Left ventricle myocardium superior (tissue), 1 donor: ENCODE data around the gene ATP1A4. TPM values are rescaled to one million over a fixed set of nuclear protein-coding genes. Genes with fewer than 3 reads are reported as not detected.

Experiments used
- ATAC-seq: fragments of 200-7000 bp; cut with Tn5 transposase; one replicate; pipeline ENCODE4 v1.9.1; 2020; ENCODE audit warnings: mild to moderate bottlenecking, moderate library complexity
- DNase-seq: peaks from one replicate; pipeline ENCODE4 v3.0.0-alpha.2; 2020
- intact Hi-C: fragments of 100-400 bp; cut with micrococcal nuclease; formaldehyde crosslinking; loops from one replicate; pipeline ENCODE4 v1.11.0; 2022
- total RNA-seq: library from RNA; stranded (reverse); fragmentation: NEBNext Ultra II Directional; extraction: Animal tissue kit (Norgen Biotek cat#: 25700); gene quantifications from one replicate; pipeline ENCODE4 v1.2.1, GENCODE V29; 2021
- donor health status: DM: no; HTN: yes; CAD: no; lungs with severe emphysema.

The ATP1A4 gene
- total RNA-seq, 1 donor from 2014 or later: not detected

DNA sequence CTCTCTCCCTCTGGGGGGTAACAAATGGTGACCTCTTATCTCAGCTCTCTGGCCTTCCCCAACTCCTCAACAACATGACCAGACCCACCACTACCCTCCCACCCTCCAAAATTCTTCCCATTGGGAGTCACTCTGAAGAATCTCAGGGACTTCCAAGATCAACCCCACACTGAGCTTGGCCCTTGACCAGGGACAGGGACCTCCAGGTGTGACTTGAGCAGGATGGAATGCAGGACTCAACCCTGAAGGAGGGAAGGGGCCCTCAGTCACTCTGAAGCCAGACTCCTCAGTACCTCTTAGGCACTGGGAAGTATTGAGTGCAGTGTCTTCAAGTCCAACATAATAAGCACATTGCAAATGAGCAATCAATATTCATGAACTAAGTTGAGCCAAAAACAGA, 40.8 kb downstream of the ATP1A4 start:
- intact Hi-C loops: loop anchor here (10.0 kb wide), 2 partner anchors 63 to 87 kb away; no protein-coding TSS in a partner anchor
- no peak for ATAC-seq
- no peak for DNase-seq

DNA sequence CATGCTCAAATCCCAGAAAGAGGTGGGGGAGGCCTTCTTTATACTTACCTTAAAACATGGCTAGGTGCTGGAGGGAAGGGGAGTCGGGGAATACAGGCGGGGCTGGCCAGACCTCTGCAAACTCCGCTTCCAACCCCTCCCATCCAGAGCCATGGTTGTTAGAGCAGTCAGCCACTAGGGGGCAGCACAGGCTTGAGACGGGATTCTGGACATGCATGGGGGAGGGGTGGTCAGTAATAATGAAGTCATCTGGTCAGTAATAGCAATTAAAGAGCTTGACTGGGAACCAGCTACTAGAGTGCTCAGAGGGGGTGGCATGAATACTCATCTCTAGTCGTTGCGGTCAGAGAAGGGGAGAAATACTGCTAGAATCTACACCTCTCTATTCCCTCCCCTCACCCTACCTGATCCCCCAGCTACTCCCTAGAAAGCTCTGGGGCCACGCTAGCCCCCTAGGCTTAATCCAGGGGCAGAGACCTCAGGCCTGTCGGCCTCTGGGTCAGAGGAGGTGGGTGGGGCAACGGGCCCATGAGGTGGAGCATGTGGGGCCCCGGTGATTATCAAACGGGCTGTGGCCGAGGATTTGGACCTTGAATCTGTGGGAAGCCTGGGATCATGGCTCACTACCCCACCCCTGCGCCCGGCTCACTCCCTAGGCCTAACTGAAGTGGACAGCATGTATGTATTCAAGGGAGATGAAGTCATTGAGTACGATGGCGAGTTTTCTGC, 41.9 kb downstream of the ATP1A4 start:
- intact Hi-C loops: loop anchor here (10.0 kb wide), 2 partner anchors 62 to 88 kb away; no protein-coding TSS in a partner anchor
- peak; percentile 89 for DNase-seq
- peak; percentile 81 for ATAC-seq

DNA sequence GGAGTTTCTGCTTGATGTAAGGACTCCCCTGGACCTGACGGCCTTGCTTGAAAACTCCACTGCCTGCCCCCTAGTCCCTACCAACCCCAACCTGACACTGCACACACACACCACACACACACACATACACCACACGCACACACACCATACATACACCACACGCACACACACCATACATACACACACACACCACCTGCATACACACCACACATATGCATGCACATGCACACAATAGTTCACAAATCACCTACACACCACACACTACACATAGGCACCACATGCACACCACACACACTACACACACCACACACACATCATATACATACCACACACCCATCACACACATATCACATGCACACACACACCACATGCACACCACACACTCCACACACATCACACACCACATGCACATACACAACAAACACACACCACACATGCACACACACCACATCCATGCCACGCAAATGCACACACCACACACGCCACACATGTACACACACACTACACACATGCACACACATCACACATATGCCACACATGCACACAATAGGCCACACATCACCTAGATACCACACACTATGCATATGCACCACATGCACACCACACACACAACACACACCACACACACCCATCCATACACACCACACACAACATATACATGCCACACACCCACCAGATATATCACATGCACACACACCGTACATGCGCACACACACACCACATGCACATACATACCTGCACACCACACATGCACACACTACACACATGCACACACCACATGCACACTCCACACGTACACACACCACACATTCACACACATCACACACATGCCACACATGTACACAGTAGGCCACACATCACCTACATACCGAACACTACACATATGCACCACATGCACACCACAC, 42.7 kb downstream of the ATP1A4 start:
- no peak for DNase-seq
- no peak for ATAC-seq
- intact Hi-C loops: loop anchor here (10.0 kb wide), 2 partner anchors 61 to 89 kb away; no protein-coding TSS in a partner anchor

DNA sequence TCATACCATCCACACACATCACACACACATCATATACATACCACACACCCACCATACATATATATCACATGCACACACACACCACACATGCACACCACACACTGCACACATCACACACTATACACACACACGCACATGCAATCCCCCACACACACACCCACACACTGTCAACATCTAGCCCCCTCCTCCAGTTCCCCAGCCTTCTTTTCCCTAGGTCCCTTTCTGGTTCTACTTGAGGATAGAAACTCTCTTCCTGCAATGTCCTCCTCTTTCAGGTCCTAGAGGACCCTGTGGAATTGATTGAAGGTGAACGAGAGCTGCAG, 43.3 kb downstream of the ATP1A4 start:
- ATAC-seq (no peak), DNase-seq (no peak)
- intact Hi-C loops: loop anchor here (10.0 kb wide), 2 partner anchors 60 to 90 kb away; no protein-coding TSS in a partner anchor

DNA sequence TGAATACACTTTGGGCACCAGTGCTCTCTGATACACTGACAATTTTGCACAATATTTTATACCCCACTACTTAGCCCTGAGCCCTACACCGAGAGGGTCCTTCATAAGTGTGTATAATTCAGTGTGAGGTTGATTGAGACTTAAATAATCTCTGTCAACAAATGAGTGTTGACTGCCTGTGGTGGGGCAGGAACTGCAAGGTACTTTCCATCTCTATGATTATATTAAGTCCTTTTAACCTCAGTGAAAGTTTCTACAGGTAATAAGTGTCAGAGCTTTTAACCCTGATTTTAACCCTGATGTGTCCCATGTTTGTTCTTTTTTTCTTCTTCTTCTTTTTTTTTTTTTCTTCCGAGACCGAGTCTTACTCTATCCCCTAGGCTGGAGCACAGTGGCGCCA, 44.7 kb downstream of the ATP1A4 start:
- ATAC-seq (no peak), DNase-seq (no peak)
- intact Hi-C loops: loop anchor here (10.0 kb wide), 2 partner anchors 59 to 91 kb away; no protein-coding TSS in a partner anchor

DNA sequence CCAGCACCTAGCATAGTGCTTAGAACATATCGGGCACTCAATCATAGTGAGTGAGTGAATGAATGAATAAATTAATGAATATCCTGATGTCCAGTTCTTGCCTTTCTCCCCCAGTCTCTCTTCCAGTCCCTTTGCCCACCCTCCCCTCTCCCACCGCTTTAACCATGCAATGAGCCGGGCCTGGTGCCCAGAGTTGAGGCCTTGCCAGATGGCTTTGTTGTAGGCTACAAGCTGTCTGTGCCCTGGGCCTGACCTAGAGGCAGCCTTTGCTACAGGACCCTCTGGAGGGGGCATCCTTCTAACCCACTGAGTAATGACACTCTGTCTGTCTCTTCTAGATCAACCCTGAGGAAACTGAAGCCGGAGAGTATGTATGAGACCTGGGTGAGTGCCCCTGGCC, 45.8 kb downstream of the ATP1A4 start:
- intact Hi-C loops: loop anchor here (10.0 kb wide), 2 partner anchors 58 to 92 kb away; no protein-coding TSS in a partner anchor
- no peak for ATAC-seq
- peak; percentile 74 for DNase-seq

DNA sequence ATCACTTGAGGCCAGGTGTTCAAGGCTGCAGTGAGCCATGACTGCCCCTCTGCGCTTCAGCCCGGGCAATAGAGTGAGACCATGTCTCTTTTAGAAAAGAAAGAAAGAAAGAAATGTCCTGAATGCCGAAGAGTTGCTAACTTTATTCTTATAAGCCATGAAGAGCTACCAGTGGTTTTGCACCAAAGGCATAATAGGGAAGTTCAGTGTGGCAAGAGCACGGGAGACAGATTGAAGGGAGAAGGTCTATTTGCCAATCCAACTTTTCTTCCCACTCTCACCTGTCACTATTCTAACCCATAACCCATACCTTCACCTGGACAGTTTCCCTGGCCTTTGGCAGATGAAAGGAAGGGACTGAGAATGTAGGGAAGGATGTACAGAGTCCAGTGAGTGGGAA, 49.4 kb downstream of the ATP1A4 start:
- intact Hi-C loops: no loop called here
- ATAC-seq (no peak), DNase-seq (no peak)

DNA sequence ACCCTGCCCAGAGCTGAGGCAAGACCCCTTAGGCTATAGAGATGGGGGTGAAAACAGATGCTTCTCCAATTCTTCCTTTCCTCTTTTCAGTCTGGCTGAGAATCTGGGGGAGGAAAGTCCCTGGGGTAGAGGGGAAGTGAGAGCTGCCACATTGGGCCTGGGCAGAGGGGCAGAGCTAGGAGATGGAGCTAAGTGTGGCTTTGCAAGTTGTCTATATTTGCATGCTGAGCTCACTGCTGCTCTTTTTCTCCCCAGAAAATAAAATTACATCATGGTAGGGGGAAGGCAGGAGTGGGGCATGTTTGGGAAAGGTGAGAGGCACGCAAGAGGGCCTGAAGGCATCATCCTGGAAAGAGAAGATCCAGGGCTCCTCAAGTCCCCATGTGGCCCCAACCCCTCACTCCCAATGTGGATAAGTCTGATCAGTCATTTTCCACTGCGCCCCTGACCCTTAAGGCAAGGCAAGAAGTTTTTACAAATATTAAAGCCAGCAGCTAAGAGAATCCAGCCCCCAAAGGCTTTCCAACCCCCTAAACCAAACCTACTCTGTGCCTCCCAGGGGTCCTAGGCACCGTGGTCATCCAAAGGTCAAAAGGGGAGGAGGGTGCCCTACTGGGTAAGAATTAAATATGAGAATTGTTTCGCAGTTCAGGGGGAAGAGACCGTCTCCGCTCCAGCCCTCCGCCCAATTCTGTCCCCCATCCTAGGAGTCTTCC, 53.3 kb downstream of the ATP1A4 start:
- ATAC-seq: no peak
- intact Hi-C loops: no loop called here
- no peak for DNase-seq

DNA sequence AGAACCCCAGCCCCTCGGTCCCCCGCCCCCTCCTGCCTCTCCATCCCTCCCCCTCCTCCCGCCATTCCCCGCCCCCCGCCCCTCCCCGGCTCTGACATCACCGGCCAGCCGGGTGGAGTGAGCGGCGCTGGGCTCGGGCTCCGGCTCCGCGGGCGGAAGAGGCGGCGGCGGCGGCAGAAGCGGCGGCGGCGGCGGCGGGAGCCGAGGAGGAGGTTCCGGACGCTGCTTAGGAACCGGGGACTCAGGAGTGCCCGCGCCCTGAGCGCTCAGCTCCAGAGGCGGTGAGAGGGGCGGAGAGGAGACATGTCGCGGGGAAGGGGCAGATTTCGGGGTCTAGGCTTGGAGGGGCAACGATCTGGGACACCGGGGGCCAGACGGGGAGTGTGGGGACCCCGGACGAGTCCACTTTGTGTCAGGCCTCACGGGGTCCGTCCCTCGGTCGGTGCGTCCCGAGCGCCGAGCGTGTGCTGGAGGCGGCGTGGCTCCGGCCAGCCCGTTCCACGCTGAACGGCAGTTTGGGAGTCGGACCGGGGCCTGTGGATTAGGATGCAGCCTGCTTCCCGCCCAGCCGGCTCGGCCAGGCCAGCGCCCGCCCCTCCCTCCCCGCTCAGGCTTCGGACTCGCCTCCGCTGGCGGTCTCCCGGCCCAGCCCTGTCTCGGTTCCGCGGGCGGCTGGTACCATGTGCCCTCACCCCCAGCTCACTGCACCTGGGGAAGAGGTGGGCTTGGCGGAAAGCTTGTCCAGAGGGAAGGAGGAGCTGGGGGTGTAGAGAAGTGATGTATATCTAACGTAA, 54.0 kb downstream of the ATP1A4 start, which contains the start of gene PEA15:
TSS of gene PEA15 (plus strand) at position 143 of the 794 bp plus-strand sequence. CDS start 6,161 bp downstream, outside the sequence.
- ATAC-seq (peak; percentile 86), DNase-seq (peak; percentile 91)
- intact Hi-C loops: no loop called here

DNA sequence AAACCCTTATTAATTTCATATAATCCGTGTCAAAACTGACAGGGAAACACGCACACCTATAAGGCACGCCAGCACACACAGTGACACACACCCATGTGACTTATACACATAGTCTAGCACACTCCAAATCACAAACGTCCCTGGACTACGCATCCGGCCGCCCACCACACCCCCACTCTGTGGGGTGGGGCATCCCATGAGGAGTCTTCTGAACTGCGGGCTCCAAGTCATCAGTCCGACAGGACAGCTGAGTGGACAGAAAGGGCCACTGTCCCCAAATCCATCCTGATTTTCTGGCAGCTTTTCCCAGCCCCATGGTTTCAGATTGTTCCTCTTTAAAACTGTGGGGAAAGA, 54.6 kb downstream of the ATP1A4 start:
- intact Hi-C loops: no loop called here
- DNase-seq (peak; percentile 56), ATAC-seq (peak; percentile 40)

DNA sequence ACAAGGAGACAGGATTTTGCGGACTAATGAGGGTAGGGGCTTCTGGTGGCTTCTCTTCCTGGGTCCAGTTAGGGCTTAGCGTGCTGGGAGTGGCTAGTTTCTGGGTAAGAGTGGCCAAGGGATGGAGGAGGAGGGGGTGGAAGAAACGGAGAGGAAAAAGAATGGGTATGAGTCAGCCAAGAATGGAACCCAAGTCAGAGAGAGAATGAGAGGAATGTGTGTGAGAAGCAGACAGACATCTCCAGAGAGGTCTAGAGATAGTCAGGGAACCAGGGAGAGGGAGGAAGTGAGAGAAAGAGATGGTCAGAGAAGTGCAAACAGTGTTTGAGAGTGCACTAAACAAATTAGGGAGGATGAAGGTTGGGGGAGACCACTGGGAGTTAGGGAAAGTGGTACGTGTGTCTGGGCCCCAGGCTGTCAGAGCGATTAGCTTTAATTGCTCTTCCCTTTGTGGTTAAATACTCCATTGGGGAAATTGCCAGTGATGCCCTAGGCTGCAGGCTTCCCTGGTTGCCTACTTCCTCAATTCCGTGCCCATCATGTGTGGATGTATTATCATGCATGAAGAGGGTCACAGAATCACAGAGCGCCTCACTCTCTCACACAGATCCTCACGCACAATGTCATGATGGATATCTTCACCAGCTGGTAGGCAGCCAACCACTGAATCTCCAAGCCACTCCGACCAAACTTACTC, 55.2 kb downstream of the ATP1A4 start:
- DNase-seq: no peak
- intact Hi-C loops: no loop called here
- no peak for ATAC-seq

DNA sequence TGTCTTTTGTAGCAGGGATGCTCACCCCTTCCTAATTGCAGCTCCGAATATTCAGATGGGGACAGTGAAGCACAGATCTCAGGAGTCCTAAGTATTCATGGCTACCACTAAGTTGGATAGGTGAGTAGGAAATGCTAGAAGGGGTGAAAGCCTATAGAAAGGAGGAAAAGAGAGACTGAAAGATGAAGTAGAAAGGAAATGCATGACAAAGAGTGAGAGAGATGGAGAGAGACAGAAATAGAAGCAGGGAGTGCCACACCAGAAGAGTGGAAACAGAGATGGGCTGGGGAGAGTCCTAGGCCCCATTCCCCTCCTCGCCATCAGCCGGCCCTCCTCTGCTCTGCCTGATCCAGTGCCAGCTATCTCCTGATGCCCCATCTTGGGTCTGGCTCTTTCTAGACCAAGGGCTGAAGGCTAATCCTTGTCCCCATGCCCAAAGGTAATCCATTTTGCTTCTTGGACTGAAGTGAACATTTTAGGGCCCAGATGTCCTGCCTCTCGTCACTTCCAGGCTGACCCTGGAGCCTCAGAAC, 55.8 kb downstream of the ATP1A4 start:
- DNase-seq: no peak
- intact Hi-C loops: no loop called here
- ATAC-seq: no peak

DNA sequence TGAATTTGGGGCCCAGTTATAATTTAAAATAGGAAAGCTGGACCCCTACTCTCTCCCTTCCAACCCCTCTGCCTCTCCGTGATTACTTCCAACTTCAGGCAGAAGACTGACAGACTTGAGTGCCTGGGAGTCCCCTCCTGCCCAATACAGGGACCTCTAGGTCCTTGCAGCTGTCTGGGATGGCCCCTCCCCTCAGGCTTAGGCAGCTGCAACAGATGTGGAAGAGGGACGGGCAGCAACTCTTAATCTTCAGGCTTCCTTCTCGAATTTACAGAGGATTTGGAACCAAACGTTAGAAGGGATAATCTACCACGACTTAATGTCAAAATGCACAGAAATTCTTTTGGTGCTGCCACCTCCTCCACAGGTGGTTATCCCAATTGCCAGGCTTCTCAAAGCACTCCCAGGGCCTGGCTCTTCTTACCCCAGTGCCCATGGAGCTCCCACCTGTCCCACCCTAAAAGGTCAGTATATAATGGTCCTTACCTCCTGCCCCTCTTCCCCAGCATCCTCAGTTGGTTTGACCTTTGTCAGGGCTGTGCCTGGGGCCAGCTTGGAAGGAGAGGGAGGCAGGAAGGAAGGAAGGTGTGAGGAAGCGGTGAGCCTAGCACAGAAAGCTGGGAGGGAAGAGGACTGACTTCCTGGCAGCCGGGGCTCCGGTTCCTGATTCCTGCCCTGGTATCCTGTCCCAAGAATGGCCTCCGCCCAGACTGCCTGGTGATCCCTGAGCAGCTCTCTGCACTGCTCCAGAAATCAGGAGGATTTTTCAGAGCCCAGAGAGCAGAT, 56.6 kb downstream of the ATP1A4 start:
- intact Hi-C loops: no loop called here
- no peak for DNase-seq

DNA sequence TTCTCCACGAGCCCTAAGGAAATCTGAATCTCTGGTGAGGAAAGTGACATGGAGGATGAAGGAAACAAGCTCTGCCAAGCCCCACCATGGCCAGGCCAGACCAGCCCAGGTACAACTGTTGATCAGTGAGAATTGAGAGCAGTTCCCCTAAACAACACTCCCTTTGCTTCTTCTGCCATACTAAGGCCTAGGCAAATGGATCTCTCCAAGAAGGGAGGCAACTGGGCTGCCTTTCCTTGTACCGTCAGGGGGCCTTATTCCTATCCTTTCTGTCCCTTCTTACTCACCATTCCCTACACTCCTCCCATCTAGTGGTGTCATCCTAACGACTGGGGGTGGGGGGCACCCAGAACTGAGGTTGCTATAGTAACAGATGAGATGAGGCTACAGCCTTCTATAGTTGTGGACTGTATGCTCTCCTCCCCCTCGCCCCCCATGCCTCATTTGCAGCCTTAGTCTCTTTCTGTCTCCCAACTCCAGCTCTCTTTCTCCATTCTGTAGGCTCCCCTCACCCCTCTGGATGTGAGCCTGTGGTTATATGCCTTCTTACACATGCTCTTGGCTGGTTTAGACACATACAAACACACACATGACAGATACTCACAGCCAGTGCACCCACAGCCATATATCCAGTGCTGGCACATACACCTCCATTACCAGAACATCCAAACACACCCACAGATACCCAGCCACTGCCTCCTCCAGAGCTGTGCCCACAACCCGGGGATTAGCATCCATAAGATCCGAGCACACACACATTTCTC, 57.3 kb downstream of the ATP1A4 start:
- ATAC-seq (no peak), DNase-seq (no peak)
- intact Hi-C loops: no loop called here

More for the DNA sequence above, 56.6 kb downstream of the ATP1A4 start:
- no peak for ATAC-seq

DNA sequence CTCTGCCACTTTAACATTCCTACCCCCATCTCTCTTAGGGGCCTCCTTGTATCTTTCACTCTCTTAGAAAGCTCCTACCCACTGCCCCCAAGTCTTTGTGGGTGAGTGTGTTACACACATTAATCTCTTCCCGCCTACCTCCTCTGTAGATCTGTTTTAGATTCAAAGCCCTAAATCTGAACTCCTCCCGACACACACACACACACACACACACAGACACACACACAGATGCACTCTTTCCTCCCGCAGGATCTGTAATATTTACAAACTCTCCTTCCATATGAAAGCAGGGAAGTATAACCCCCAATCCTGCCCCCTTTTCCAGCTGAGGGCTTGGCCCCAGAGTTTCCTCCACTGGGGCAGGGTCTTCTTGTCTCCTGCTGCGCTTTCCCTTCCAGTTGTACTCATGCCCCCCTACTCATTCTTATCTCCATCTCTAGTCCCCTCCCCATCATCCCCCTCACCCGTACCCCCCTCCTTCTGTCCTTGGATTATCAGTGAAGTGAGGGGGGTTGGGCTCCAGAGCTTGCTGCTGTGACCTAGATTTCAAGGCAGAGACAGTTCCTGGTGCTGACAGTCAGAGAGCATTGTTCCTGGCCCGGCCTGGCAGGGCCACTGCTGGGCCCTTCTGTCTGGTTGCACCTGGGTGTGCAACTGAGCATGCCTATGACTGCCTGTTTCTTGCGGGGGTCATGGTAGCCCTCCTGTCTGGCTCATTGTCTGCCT, 58.1 kb downstream of the ATP1A4 start:
- intact Hi-C loops: no loop called here
- ATAC-seq: peak; percentile 74
- DNase-seq: peak; percentile 77

DNA sequence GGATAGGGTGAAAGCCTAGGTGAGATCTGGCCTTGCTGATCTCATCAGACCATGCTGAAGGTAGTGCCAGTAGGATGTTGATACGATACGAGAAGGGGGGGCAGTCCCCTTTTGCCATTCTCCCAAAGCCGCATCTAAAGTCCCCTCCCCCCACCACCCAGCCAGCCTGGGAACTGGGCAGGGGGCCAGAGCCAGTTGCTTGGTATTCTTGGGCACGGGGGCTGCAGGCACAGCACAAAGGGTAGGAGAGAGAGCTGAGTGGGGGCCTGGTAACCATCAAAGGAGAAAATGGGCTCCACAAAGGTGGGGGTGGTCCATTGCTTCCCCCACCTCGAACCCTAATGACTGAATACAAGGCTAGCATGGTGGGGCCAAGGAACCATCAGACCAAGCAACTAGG, 59.2 kb downstream of the ATP1A4 start:
- DNase-seq (peak; percentile 43), ATAC-seq (no peak)
- intact Hi-C loops: no loop called here
